H9 (cell line): ENCODE data around the gene ATP2C1. TPM values are rescaled to one million over a fixed set of nuclear protein-coding genes. Genes with fewer than 3 reads are reported as not detected.

Experiments
- DNase-seq: peaks from one replicate; pipeline ENCODE4 v3.0.0-alpha.2; 2017
- H2AFZ ChIP-seq: one replicate; pipeline ENCODE4 v1.6.1; 2013; ENCODE audit warnings: mild to moderate bottlenecking, low read length, control low read depth, moderate library complexity
- H2AK5ac ChIP-seq: 2 replicates; pipeline ENCODE4 v1.6.1; 2013; ENCODE audit warnings: low read length, control low read depth, mixed read lengths; ENCODE audit not compliant: insufficient read length
- H2BK120ac ChIP-seq: one replicate; pipeline ENCODE4 v1.6.1; 2013; ENCODE audit warnings: low read depth, mild to moderate bottlenecking, low read length, control low read depth, inconsistent platforms; ENCODE audit not compliant: poor library complexity, severe bottlenecking
- H2BK12ac ChIP-seq: 2 replicates; pipeline ENCODE4 v1.6.1; 2013; ENCODE audit warnings: low read length, control low read depth, mixed read lengths, low read depth; ENCODE audit not compliant: insufficient read length
- H2BK15ac ChIP-seq: 2 replicates; pipeline ENCODE4 v1.6.1; 2013; ENCODE audit warnings: low read depth, low read length, control low read depth
- H2BK20ac ChIP-seq: one replicate; pipeline ENCODE4 v1.6.1; 2013; ENCODE audit warnings: low read depth, mild to moderate bottlenecking, low read length, control low read depth, inconsistent platforms; ENCODE audit not compliant: poor library complexity, severe bottlenecking
- H2BK5ac ChIP-seq: 2 replicates; pipeline ENCODE4 v1.6.1; 2013; ENCODE audit warnings: low read length, control low read depth, mixed read lengths; ENCODE audit not compliant: insufficient read length
- H3K14ac ChIP-seq: 2 replicates; pipeline ENCODE4 v1.6.1; 2013; ENCODE audit warnings: low read length, control low read depth; ENCODE audit not compliant: insufficient read depth
- H3K18ac ChIP-seq: 2 replicates; pipeline ENCODE4 v1.6.1; 2013; ENCODE audit warnings: low read depth, mild to moderate bottlenecking, mixed read lengths, low read length, control low read depth; ENCODE audit not compliant: insufficient read length
- H3K23ac ChIP-seq: 2 replicates; pipeline ENCODE4 v1.6.1; 2013; ENCODE audit warnings: low read length, control low read depth, mixed read lengths, low read depth; ENCODE audit not compliant: insufficient read length
- H3K23me2 ChIP-seq: 2 replicates; pipeline ENCODE4 v1.6.1; 2013; ENCODE audit warnings: low read depth, mild to moderate bottlenecking, mixed read lengths, low read length, control low read depth; ENCODE audit not compliant: insufficient read length, poor library complexity, severe bottlenecking
- H3K27ac ChIP-seq: 2 replicates; pipeline ENCODE4 v1.5.1; 2013; ENCODE audit warnings: low read length, control low read depth, mixed read lengths, low read depth; ENCODE audit not compliant: insufficient read length
- H3K27me3 ChIP-seq: 2 replicates; pipeline ENCODE4 v1.6.1; 2013; ENCODE audit warnings: low read length, control low read depth, inconsistent platforms; ENCODE audit not compliant: insufficient read depth
- H3K4ac ChIP-seq: 2 replicates; pipeline ENCODE4 v1.6.1; 2013; ENCODE audit warnings: low read depth, mild to moderate bottlenecking, control low read depth, inconsistent platforms, low read length, moderate library complexity
- H3K4me1 ChIP-seq: 2 replicates; pipeline ENCODE4 v1.6.1; 2013; ENCODE audit warnings: low read length, control low read depth, inconsistent platforms; ENCODE audit not compliant: insufficient read depth
- H3K4me2 ChIP-seq: 2 replicates; pipeline ENCODE4 v1.6.1; 2013; ENCODE audit warnings: low read length, control low read depth, mixed read lengths; ENCODE audit not compliant: insufficient read length, insufficient read depth
- H3K56ac ChIP-seq: 2 replicates; pipeline ENCODE4 v1.6.1; 2013; ENCODE audit warnings: low read depth, mild to moderate bottlenecking, mixed read lengths, low read length, control low read depth; ENCODE audit not compliant: insufficient read length
- H3K79me1 ChIP-seq: 2 replicates; pipeline ENCODE4 v1.6.1; 2013; ENCODE audit warnings: low read depth, mild to moderate bottlenecking, moderate library complexity, low read length, control low read depth, inconsistent platforms; ENCODE audit not compliant: insufficient read depth, poor library complexity, severe bottlenecking
- H3K79me2 ChIP-seq: 2 replicates; pipeline ENCODE4 v1.6.1; 2013; ENCODE audit warnings: low read length, control low read depth, inconsistent platforms; ENCODE audit not compliant: insufficient read depth
- H3K9ac ChIP-seq: 2 replicates; pipeline ENCODE4 v1.6.1; 2013; ENCODE audit warnings: low read length, control low read depth, mixed read lengths; ENCODE audit not compliant: insufficient read length; ENCODE audit errors: extremely low read depth
- H3K9me3 ChIP-seq: one replicate; pipeline ENCODE4 v1.6.1; 2013; ENCODE audit warnings: low read depth, low read length, inconsistent platforms; ENCODE audit not compliant: control insufficient read depth
- H3T11ph ChIP-seq: one replicate; pipeline ENCODE4 v1.6.1; 2013; ENCODE audit warnings: mild to moderate bottlenecking, low read length, control low read depth, inconsistent platforms
- H4K20me1 ChIP-seq: one replicate; pipeline ENCODE4 v1.6.1; 2013; ENCODE audit not compliant: control insufficient read depth, insufficient read length, insufficient read depth
- H4K5ac ChIP-seq: 2 replicates; pipeline ENCODE4 v1.6.1; 2013; ENCODE audit warnings: low read depth, mild to moderate bottlenecking, mixed read lengths, low read length, control low read depth; ENCODE audit not compliant: insufficient read length
- H4K8ac ChIP-seq: replicated peaks from 2 replicates; pipeline ENCODE4 v1.6.1; 2013; ENCODE audit warnings: low read length, control low read depth, mixed read lengths, low read depth; ENCODE audit not compliant: insufficient read length
- H4K91ac ChIP-seq: 2 replicates; pipeline ENCODE4 v1.6.1; 2013; ENCODE audit warnings: low read depth, mild to moderate bottlenecking, moderate library complexity, mixed read lengths, low read length, control low read depth; ENCODE audit not compliant: insufficient read length
- H3K27ac Mint-ChIP-seq, 3 experiments: 2 replicates in 2 of 3; 3 replicates in 1 of 3; pipeline ENCODE4 v1.8.0; 2020 to 2021; ENCODE audit warnings: mixed read lengths in 3 of 3, mild to moderate bottlenecking in 1 of 3, moderate library complexity in 1 of 3
- H3K27me3 Mint-ChIP-seq: 2 replicates; pipeline ENCODE4 v1.8.0; 2021; ENCODE audit warnings: low read depth, mild to moderate bottlenecking, moderate library complexity, mixed read lengths
- H3K36me3 Mint-ChIP-seq, 3 experiments: 2 replicates in 2 of 3; 3 replicates in 1 of 3; pipeline ENCODE4 v1.8.0; 2020 to 2021; ENCODE audit warnings: low read depth in 3 of 3, mixed read lengths in 3 of 3; ENCODE audit not compliant: insufficient read depth in 1 of 3
- H3K4me1 Mint-ChIP-seq, 2 experiments: 2 replicates each; pipeline ENCODE4 v1.8.0; 2020; ENCODE audit warnings: mixed read lengths in 2 of 2
- H3K4me3 Mint-ChIP-seq, 2 experiments: 2 replicates in 1 of 2; 3 replicates in 1 of 2; pipeline ENCODE4 v1.8.0; 2020 to 2021; ENCODE audit warnings: mild to moderate bottlenecking in 2 of 2, mixed read lengths in 2 of 2, moderate library complexity in 1 of 2
- H3K9me3 Mint-ChIP-seq, 2 experiments: 2 replicates in 1 of 2; 3 replicates in 1 of 2; pipeline ENCODE4 v1.8.0; 2020; ENCODE audit warnings: mild to moderate bottlenecking in 2 of 2, mixed read lengths in 2 of 2, moderate library complexity in 1 of 2
- WGBS: extraction: QIAGEN DNeasy Blood & Tissue Kit; methylation state at CpG from one replicate; pipeline ENCODE4 v1.1.7; 2013; ENCODE audit warnings: missing lambda C conversion rate, low lambda C conversion rate, mixed read lengths; ENCODE audit not compliant: insufficient read length; ENCODE audit errors: extremely low coverage; 5-methylcytosine and 5-hydroxymethylcytosine counted together
- total RNA-seq: library from RNA; stranded (reverse); gene quantifications from 2 replicates; pipeline ENCODE4 v1.2.1, GENCODE V29; 2021
- TF ChIP-seq, protein P1 (sequence below): fragments of 200-600 bp; sonication (generic); conservative IDR thresholded peaks from 3 replicates; pipeline ENCODE4 v1.8.0; 2021; ENCODE audit warnings: antibody characterized with exemption, mild to moderate bottlenecking

The ATP2C1 gene
- total RNA-seq, 1 experiment from 2014 or later, result 65.5 TPM

DNA sequence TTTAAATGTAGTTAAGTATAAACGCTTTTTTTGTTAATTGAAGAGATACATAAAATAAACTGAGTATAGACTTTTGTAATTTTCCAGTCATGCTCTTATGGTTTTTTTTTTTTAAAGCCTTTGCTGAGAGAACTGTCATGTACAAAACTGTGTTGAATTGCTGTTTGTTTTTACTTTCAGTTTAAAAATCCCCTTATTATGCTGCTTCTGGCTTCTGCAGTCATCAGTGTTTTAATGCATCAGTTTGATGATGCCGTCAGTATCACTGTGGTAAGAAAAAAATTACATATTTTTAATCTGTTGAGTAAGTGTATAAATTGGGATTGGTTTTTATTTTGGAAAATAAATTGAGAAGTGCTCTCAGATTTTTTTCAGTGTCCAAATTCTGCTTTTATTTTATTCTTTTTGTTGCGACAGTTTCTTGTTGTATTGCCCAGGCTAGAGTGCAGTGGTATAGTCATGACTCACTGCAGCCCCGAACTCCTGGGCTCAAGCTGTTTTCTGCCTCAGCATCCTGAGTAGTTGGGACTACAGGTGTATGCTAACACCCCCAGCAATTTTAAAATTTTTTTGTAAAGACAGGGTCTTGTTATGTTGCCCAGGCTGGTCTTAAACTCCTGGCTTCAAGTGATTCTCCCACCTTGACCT, 40.7 kb downstream of the ATP2C1 start:
- no peak overlapping the region for H3K14ac ChIP-seq
- TF ChIP-seq, protein P1, sequence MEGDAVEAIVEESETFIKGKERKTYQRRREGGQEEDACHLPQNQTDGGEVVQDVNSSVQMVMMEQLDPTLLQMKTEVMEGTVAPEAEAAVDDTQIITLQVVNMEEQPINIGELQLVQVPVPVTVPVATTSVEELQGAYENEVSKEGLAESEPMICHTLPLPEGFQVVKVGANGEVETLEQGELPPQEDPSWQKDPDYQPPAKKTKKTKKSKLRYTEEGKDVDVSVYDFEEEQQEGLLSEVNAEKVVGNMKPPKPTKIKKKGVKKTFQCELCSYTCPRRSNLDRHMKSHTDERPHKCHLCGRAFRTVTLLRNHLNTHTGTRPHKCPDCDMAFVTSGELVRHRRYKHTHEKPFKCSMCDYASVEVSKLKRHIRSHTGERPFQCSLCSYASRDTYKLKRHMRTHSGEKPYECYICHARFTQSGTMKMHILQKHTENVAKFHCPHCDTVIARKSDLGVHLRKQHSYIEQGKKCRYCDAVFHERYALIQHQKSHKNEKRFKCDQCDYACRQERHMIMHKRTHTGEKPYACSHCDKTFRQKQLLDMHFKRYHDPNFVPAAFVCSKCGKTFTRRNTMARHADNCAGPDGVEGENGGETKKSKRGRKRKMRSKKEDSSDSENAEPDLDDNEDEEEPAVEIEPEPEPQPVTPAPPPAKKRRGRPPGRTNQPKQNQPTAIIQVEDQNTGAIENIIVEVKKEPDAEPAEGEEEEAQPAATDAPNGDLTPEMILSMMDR, result no peak
- no peaks in the 10 kb centered on the region for H3K9me3 ChIP-seq
- no peaks in the 10 kb centered on the region for H3K4me1 ChIP-seq
- no peak overlapping the region for H3K4me2 ChIP-seq
- no peak for DNase-seq
- no peak overlapping the region for H3K18ac ChIP-seq
- H3T11ph ChIP-seq, result no peak overlapping the region
- H2BK15ac ChIP-seq, result no peak overlapping the region
- Mint-ChIP-seq H3K27ac (no peak overlapping the region), H3K9me3 (no peaks in the 10 kb centered on the region), H3K36me3 (peaks cover 2 to 15% (median 12%) of the 10 kb centered on the region in 3 experiments; a peak in 6 of 7 replicates), H3K4me1 (peaks cover 2 to 3% of the 10 kb centered on the region in 2 experiments; a peak in 2 of 4 replicates), H3K4me3 (no peak overlapping the region), H3K27me3 (no peaks in the 10 kb centered on the region; the same call in 1 of the 2 replicates)
- no peak overlapping the region for H3K23ac ChIP-seq
- H3K4ac ChIP-seq, result no peak overlapping the region
- no peak overlapping the region for H2AFZ ChIP-seq
- no peak overlapping the region for H3K9ac ChIP-seq
- no peaks in the 10 kb centered on the region for H3K79me1 ChIP-seq
- H4K5ac ChIP-seq, result no peak overlapping the region
- H3K79me2 ChIP-seq, result no peaks in the 10 kb centered on the region; the same call in 1 of the 2 replicates
- H3K27me3 ChIP-seq, result no peaks in the 10 kb centered on the region
- no peak overlapping the region for H4K91ac ChIP-seq
- no peak overlapping the region for H4K8ac ChIP-seq
- no peak overlapping the region for H2BK20ac ChIP-seq
- H2BK5ac ChIP-seq, result no peak overlapping the region
- H2BK120ac ChIP-seq, result no peak overlapping the region
- no peak overlapping the region for H2AK5ac ChIP-seq
- no peak overlapping the region for H3K27ac ChIP-seq
- H3K56ac ChIP-seq, result no peak overlapping the region
- H4K20me1 ChIP-seq, result no peaks in the 10 kb centered on the region
- no peaks in the 10 kb centered on the region for H3K23me2 ChIP-seq
- no CpG with 5 or more reads among the region's 4 CpGs for WGBS
- no peak overlapping the region for H2BK12ac ChIP-seq
